ENCODE results near the gene ESYT3. TPM values are rescaled to one million over a fixed set of nuclear protein-coding genes. Genes with fewer than 3 reads are reported as not detected.

ESYT3 gene
- total RNA-seq, 1 experiment from 2014 or later = 0.15 TPM

DNA sequence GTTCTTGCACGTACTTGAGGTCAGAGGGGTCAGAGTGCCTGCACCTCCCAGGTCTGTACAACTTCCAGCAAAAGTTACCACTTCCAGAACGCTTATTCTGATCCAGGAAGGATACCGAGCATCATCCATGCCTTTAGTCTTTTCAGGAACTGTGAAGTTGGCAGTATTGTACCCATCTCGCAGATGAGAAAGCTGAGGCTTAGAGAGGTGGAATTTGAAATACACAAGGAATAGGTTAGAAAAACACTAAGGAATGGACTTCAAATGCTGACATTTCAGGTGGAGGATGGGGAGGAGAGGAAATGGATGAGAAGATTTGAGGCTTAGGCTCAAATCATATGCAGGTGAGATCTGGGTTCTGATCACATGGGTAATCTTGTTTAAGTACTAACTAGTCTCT, 11.2 kb downstream of the ESYT3 start:
- H3K27me3 ChIP-seq (replicated peaks; ENCODE audit: insufficient read depth, low read depth, low read length, poor library complexity) = no peaks in the 10 kb centered on the region
- POLR2A ChIA-PET (ENCODE audit: low non-redundant PET) = no interaction called here
- CTCF ChIA-PET = interaction anchor here (1.3 kb wide), 1 partner anchor 478 kb away, joined by 4 read pairs; no protein-coding TSS in a partner anchor
- no peaks in the 10 kb centered on the region for H3K36me3 ChIP-seq (ENCODE audit: insufficient read depth, low read length, poor library complexity, severe bottlenecking)
- intact Hi-C loops (cut with micrococcal nuclease; ENCODE audit: unreplicated experiment) = no loop called here
- no peak for DNase-seq (ENCODE audit: low spot score)
- H3K4me3 ChIP-seq (ENCODE audit: low read depth, low read length, poor library complexity, severe bottlenecking) = no peak overlapping the region
- H3K9me3 ChIP-seq (ENCODE audit: low read depth, low read length, poor library complexity, severe bottlenecking) = no peaks in the 10 kb centered on the region
- no peaks in the 10 kb centered on the region for H3K4me1 ChIP-seq (ENCODE audit: insufficient read depth, low read length, poor library complexity, severe bottlenecking)
- TF ChIP-seq, protein P1, sequence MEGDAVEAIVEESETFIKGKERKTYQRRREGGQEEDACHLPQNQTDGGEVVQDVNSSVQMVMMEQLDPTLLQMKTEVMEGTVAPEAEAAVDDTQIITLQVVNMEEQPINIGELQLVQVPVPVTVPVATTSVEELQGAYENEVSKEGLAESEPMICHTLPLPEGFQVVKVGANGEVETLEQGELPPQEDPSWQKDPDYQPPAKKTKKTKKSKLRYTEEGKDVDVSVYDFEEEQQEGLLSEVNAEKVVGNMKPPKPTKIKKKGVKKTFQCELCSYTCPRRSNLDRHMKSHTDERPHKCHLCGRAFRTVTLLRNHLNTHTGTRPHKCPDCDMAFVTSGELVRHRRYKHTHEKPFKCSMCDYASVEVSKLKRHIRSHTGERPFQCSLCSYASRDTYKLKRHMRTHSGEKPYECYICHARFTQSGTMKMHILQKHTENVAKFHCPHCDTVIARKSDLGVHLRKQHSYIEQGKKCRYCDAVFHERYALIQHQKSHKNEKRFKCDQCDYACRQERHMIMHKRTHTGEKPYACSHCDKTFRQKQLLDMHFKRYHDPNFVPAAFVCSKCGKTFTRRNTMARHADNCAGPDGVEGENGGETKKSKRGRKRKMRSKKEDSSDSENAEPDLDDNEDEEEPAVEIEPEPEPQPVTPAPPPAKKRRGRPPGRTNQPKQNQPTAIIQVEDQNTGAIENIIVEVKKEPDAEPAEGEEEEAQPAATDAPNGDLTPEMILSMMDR (conservative IDR thresholded peaks at IDR 0.05; ENCODE audit: low read depth, low read length) = no peak
- TF ChIP-seq EZH2 (IDR thresholded peaks at IDR 0.05; ENCODE audit: borderline replicate concordance, low read depth, low read length, poor library complexity, severe bottlenecking) = no peak
- no TSS peak for BruUV-seq (replicated peaks)
- no peak overlapping the region for H3K27ac ChIP-seq (ENCODE audit: low read depth, low read length, poor library complexity, severe bottlenecking)

DNA sequence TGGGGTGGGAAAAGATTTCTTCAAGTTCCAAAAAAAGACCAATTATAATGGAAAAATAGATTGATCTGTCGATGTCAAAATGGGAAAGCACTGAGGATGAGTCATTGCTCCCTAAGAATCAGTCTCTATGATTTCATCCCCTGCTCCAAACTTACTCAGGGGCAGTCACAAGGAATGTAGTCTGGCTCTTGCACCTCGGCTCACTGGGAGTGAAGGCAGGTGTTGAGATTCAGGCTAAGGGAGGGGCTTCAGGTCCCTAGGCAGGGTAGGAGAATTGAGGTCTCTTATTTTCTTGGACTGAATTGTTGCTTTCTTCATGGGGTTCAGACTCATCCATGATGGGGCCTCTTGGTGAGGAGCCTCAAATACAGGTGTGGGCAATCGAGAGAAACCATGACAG, 14.2 kb downstream of the ESYT3 start:
- BruUV-seq (replicated peaks) = no TSS peak

GRCh38 chr3:138449490-138449889, 15.1 kb downstream of the ESYT3 start:
- H3K27me3 ChIP-seq (replicated peaks; ENCODE audit: insufficient read depth, low read depth, low read length, poor library complexity) = no peaks in the 10 kb centered on the region
- H3K36me3 ChIP-seq (ENCODE audit: insufficient read depth, low read length, poor library complexity, severe bottlenecking) = no peaks in the 10 kb centered on the region
- ChIA-PET CTCF (no interaction called here), POLR2A (ENCODE audit: low non-redundant PET) (no interaction called here)
- H3K9me3 ChIP-seq (ENCODE audit: low read depth, low read length, poor library complexity, severe bottlenecking) = no peaks in the 10 kb centered on the region
- no peaks in the 10 kb centered on the region for H3K4me1 ChIP-seq (ENCODE audit: insufficient read depth, low read length, poor library complexity, severe bottlenecking)
- BruUV-seq (replicated peaks) = no TSS peak
- TF ChIP-seq EZH2 (IDR thresholded peaks at IDR 0.05; ENCODE audit: borderline replicate concordance, low read depth, low read length, poor library complexity, severe bottlenecking) = no peak
- TF ChIP-seq, protein P1 (conservative IDR thresholded peaks at IDR 0.05; ENCODE audit: low read depth, low read length) = no peak
- no peak overlapping the region for H3K4me3 ChIP-seq (ENCODE audit: low read depth, low read length, poor library complexity, severe bottlenecking)
- intact Hi-C loops (cut with micrococcal nuclease; ENCODE audit: unreplicated experiment) = no loop called here
- H3K27ac ChIP-seq (ENCODE audit: low read depth, low read length, poor library complexity, severe bottlenecking) = no peak overlapping the region
- DNase-seq (ENCODE audit: low spot score) = no peak

More for the DNA sequence above, 14.2 kb downstream of the ESYT3 start:
- ChIA-PET POLR2A (ENCODE audit: low non-redundant PET) (no interaction called here), CTCF (interaction anchor here (0.6 kb wide), 1 partner anchor 467 kb away, joined by 3 read pairs; no protein-coding TSS in a partner anchor)
- no peak for DNase-seq (ENCODE audit: low spot score)
- Histone ChIP-seq H3K27me3 (replicated peaks; ENCODE audit: insufficient read depth, low read depth, low read length, poor library complexity) (no peaks in the 10 kb centered on the region), H3K36me3 (ENCODE audit: insufficient read depth, low read length, poor library complexity, severe bottlenecking) (no peaks in the 10 kb centered on the region), H3K9me3 (ENCODE audit: low read depth, low read length, poor library complexity, severe bottlenecking) (no peaks in the 10 kb centered on the region), H3K4me3 (ENCODE audit: low read depth, low read length, poor library complexity, severe bottlenecking) (no peak overlapping the region), H3K4me1 (ENCODE audit: insufficient read depth, low read length, poor library complexity, severe bottlenecking) (no peaks in the 10 kb centered on the region), H3K27ac (ENCODE audit: low read depth, low read length, poor library complexity, severe bottlenecking) (no peak overlapping the region)
- intact Hi-C loops (cut with micrococcal nuclease; ENCODE audit: unreplicated experiment) = no loop called here
- TF ChIP-seq EZH2 (IDR thresholded peaks at IDR 0.05; ENCODE audit: borderline replicate concordance, low read depth, low read length, poor library complexity, severe bottlenecking) = no peak
- TF ChIP-seq, protein P1 (conservative IDR thresholded peaks at IDR 0.05; ENCODE audit: low read depth, low read length) = no peak

All from A673 (cell line).